ENCODE measurements around the gene POLR1A.

DNA sequence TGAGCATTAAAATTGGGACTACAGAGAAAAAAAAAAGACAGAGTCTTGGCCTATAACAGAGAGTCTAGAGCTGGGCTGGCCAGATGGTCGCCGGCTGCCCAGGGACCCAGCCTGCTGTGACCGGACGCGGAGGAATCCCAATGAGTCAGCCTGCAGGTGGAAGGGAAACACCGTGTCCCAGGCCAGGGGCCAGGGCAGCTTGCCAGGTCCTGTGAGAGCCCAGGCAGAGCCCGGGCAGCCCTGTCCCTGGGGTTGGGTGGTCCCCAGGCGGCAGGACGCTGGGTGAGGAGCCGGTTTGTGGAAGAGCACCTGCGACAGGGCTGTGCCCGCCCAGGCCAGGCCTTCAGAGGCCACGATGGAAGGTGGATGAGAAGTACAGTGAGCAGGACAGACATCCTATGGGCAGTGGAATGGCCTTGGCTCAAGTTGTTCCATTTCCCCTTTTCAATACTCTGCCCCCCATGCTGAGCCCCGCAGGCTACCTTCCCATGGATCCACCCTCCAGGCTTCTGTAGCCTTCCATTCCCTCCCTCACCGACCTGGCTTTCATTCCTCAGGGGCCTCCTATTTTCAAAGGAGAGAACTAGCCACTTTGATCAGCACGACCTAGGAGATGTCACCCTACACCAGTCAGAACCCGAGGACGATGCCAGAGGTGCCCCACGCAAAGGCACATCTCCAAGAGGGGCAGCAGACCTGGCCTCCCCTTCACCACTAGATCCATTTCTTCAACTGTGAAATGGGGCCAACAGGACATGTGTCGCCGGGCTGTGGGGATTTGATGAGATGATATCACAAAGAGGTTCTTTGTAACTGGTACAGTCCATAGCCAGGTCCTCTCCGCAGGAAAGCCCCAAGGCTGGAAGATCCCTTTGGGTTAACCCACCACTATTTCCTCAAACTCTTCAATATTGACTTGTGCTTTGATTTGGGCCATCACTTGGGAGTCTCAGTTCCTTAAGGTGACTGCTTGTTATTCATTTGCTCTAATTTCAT lies 87.5 kb downstream of the POLR1A start:
- TF ChIP-seq, protein P1, sequence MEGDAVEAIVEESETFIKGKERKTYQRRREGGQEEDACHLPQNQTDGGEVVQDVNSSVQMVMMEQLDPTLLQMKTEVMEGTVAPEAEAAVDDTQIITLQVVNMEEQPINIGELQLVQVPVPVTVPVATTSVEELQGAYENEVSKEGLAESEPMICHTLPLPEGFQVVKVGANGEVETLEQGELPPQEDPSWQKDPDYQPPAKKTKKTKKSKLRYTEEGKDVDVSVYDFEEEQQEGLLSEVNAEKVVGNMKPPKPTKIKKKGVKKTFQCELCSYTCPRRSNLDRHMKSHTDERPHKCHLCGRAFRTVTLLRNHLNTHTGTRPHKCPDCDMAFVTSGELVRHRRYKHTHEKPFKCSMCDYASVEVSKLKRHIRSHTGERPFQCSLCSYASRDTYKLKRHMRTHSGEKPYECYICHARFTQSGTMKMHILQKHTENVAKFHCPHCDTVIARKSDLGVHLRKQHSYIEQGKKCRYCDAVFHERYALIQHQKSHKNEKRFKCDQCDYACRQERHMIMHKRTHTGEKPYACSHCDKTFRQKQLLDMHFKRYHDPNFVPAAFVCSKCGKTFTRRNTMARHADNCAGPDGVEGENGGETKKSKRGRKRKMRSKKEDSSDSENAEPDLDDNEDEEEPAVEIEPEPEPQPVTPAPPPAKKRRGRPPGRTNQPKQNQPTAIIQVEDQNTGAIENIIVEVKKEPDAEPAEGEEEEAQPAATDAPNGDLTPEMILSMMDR (conservative IDR thresholded peaks at IDR 0.05; ENCODE audit: low read length) = no peak
- no peak for TF ChIP-seq EZH2phosphoT487 (IDR thresholded peaks at IDR 0.05; ENCODE audit: borderline replicate concordance)

All from Loucy (cell line).